Measurements from ENCODE around the gene ELMOD1.

DNA sequence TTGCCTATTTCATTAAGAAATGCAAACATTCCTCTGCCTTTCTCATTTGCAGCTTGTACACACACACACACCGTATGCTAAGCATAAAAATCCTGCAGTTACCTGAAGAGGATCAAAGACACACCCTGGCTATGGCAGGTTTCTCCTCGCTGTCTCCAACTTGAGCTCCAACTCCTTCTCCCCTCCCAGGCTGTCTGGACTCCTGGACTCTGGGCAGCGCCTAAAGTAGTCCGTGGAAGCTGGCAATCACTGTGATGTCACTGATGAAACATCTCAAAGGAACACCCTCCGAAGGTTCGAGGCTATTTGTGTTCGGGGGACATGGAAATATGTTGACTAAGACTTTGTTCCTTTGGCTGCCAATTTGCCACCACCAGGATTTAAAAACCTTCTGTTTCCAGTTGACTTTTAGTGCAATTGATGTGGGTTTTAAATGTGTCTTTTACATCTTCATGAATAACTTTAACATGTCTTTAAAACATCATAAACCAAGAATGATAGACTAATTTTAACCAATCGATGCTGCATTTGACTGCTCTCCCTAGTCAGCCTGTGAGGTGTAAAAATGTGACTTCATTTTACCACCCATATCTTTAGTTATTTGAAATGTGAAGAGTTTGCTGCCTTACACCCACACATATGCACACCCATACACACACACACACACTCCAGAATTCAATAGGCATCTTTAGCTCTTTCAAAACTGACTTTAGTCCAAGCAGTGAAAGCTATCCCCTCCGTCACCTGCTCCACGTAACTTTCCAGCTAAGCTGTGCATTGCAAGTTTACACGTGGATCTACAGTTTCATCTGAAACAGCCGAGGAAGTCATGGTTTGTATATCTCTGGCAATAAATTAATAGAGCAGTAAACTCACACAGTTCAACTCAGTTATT is 121.2 kb downstream of the ELMOD1 start, which contains the start of gene SLN:
- TF ChIP-seq, protein P1, sequence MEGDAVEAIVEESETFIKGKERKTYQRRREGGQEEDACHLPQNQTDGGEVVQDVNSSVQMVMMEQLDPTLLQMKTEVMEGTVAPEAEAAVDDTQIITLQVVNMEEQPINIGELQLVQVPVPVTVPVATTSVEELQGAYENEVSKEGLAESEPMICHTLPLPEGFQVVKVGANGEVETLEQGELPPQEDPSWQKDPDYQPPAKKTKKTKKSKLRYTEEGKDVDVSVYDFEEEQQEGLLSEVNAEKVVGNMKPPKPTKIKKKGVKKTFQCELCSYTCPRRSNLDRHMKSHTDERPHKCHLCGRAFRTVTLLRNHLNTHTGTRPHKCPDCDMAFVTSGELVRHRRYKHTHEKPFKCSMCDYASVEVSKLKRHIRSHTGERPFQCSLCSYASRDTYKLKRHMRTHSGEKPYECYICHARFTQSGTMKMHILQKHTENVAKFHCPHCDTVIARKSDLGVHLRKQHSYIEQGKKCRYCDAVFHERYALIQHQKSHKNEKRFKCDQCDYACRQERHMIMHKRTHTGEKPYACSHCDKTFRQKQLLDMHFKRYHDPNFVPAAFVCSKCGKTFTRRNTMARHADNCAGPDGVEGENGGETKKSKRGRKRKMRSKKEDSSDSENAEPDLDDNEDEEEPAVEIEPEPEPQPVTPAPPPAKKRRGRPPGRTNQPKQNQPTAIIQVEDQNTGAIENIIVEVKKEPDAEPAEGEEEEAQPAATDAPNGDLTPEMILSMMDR (conservative IDR thresholded peaks at IDR 0.05 in 1 of 2, IDR thresholded peaks at IDR 0.05 in 1 of 2; ENCODE audit: extremely low read depth in 1 of 2, insufficient read depth in 1 of 2, low read depth in 1 of 2, low read length in 2 of 2), result no peak
- TF ChIP-seq EZH2 (IDR thresholded peaks at IDR 0.05; ENCODE audit: borderline replicate concordance, low read length), result peak; percentile 11
